NCI-H146 treated with DMSO at 0.1 percent for 48 hours (cell line): Measurements from ENCODE around the gene SPDYC.
A peak's percentile ranks its signal among the peaks of the same experiment; 100 is the strongest.
"Not testable (repeated sequence)": the region's sequence is repeated elsewhere in the genome, so short reads cannot be mapped to it uniquely, and the experiment has no call there.

Experiments
- DNase-seq: peaks from one replicate; lab custom pipeline; 2025; ENCODE audit not compliant: unreplicated experiment; lab: John Stamatoyannopoulos, UW

Gene SPDYC

DNA sequence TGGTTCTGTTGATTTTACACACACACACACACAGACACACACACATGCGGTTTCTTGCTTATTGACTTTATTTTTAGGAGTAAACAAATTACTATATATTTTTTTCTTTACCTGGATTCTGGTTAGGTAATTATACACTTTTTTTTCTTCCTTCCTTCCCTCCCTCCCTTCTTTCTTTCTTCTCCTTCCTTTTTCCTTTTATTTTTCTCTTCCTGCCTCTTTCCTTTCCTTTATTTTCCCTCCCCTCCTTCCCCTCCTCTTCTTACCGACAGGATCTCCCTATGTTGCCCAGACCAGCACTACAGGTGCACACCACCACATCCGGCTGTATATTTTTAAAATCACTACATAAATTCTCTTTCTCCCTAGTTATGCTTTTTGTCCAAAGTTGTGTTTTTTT, 3.1 kb upstream of the SPDYC start:
- DNase-seq, result no peak

DNA sequence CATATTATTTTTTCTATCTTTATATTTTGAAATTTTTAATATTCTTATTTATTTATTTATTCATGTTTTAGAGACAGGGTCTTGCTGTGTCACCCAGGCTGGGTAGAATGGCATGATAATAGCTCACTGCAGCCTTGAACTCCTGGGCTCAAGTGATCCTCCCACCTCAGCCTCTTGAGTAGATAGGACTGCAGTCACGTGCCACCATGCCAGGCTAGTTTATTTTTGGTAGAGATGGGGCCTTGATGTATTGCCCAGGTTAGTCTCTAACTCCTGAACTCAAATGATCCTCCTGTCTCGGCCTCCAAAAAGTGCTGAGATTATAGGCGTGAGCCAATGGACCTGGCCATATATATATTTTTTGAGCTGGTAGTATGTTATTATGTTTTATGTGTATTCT, 2.4 kb upstream of the SPDYC start:
- DNase-seq, result no peak

DNA sequence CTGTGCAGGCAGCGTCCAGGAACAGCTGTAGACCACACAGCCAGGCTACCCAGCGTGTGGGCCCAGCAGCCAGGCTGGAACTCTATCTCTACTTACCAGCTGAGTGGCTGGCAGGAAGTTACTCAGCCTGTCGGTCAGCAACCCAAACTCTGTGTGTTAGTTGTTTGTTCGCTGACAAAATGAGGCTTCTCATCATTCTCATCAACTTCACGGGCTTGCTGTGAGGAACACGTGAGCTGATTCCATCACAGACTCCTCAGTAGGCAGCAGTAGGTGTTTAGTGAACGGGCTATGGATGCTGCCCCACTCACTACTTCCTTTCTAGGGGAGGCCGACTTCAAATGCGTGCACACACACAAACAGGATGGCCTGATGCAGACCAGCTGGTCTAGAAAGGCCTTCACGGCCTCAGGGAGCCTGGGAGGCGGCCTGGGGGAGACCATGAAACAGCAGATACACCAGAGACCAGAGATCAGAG, 830 bp upstream of the SPDYC start:
- DNase-seq, result no peak

DNA sequence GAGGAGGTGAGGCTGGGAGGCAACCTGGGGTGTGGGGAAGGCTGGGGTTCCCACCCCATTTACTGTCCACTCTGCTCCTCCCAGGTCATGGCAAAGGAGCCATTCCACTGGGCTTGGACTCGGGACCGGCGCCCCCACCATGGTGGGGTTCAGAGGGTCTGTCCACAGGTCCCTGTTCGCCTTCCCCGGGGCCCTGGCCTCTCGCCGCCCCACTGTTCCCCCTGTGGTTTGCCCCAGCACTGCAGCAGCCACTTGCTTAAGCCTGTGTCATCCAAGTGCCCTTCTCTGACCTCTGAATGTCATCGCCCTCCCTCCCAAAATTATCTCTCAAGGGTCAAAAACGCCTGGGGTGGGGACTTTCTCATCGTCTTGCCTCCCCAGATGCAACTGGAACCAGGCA, 2.6 kb downstream of the SPDYC start:
- no peak for DNase-seq

DNA sequence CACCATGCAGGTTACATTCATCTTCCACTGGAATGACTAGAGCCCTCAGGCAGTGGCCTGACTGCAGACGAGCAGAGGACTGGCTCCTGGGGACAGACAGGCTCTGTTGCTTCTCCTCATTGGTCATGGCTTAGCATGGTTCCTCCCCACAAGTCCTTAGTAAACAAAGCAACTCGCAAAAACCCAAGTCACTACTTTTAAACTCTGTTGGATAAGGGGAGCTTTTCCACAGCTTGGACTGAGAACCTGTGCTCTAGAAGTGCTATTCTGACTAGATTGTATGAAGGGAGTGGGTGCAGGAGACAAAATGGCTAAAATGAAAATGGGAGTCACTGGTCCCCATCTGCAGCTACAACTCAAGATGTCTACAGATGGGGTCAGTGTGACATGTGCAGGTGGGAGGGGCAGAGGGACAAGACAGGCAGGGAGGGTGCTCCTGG, 4.6 kb downstream of the SPDYC start:
- DNase-seq, result not testable (repeated sequence)

DNA sequence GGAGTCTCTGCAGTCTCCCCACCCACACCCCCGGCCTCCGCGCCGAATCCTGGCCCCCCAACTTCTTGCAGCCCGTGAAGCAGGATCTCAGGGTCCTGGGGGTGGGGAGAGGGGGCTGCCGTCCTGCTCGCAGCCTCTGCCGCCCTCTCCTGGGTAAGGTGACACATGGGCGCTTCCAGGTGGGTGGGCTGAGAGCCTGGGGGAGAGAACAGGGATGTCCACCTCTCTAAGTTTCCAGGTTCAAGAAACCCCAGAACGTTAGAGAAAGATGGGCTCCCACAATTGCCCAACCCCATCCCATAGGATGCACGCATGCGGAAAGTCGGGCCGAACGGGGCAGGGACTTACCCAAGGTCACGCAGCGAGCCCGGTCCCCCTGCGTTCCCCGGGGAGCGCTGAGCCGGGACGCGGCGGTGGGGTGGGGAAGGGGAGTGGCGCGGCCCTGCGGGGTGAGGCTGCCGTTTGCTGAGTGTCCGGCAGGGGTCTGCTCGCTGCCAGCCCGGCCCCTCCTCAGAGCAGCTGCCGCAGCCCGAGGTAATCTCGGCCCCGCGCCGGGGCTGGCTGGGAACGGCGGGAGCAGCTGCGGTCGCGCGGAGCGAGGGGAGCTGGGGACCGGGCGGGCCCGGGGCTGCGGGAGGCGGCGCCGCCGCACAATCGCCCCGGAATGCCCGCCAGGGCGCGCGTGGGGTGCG, 11.0 kb downstream of the SPDYC start:
- DNase-seq, result peak; percentile 49

DNA sequence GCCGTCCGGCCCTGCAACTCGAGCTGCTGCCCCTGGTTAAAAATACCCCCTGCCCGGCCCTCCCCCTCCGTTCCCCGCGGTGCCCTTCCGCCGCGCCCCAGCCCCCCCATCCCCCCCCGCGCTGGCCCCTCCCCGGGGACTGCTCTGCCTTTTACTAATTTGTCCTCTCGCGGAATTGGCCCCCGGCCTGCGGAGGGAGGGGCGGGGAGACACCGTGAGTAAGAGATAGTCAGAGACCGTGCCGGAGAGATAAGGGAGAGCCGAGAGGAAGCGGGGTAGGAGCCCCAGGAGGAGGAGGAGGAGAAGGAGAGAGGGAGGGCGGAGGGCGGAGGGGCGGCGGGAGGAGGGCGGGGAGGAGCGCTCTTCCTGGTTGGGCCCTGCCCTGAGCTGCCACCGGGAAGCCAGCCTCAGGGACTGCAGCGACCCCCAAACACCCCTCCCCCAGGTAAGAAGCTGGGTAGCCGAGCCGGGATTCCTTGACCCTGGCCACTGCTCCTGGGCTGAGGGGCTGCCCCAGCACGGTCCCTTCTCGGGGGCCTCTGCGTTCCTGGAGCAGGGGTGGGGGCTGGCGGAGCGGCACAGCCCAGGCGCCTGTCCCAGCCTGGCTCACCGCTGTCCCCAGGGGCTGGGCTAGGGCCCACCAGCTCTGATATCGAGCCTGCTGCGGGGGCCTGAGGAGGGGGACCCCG, 11.7 kb downstream of the SPDYC start, which contains the start of gene CAPN1:
Gene CAPN1, plus strand, starts transcription at position 360 of the 689 bp plus-strand sequence. CDS start 774 bp downstream, outside the sequence.
- peak; percentile 65 for DNase-seq

DNA sequence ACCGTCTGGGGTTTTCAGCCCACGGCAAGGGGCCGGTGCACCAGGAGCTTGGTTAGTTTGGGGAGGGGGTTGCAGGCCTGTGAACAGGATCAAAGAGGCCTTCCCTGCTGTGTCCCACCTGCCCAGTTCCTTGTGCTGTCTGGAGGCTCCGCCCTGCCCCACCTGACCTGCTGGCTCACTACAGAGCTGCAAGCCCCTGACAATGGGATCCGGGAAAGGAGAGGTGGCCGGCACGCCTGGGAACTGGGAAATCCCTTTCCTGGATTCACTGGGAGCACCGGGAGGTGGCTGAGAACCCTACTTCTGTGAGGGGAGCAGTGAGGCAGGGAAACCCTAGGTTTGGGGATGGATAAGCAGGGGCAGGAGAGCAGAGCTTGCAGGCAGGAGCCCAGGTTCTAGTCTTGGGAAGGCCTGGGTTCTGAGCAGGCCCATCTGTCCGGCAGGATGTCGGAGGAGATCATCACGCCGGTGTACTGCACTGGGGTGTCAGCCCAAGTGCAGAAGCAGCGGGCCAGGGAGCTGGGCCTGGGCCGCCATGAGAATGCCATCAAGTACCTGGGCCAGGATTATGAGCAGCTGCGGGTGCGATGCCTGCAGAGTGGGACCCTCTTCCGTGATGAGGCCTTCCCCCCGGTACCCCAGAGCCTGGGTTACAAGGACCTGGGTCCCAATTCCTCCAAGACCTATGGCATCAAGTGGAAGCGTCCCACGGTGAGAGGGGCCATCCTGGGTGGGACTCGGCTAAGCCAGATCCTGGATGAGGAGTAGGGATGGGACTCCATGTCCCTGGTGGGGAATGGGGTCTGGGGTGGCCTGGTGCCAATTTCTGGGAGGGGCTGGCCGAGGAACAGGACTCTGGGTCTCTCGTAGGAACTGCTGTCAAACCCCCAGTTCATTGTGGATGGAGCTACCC, 12.5 kb downstream of the SPDYC start:
- peak; percentile 51 for DNase-seq

DNA sequence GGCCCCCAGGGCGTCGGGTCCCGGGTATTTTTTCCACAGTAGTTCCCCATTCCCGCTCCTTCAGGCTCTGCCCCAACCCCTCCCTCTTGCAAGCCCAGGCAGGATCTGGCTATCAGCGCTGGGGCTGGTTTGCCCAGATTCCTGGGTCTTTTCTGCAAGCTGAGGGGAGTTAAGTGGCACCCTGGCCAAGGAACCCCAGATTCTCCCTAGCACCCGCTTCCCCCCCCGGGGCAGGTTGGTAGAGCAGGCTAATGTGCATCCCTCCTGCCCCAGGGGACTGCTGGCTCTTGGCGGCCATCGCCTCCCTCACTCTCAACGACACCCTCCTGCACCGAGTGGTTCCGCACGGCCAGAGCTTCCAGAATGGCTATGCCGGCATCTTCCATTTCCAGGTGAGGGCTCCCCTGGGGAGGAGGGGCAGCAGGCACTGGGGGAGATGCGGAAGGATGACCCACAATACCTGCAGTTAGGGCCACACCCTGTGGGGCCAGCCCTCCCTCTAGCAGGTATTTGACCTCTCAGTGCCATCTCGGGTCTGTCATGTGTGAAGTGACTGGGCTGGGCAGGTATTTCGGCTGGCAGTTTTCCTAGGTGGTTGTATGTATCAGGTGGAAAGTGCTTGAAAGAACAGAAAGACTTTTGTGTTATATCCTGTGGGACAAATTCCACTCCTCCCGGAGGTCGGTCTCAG, 13.3 kb downstream of the SPDYC start:
- no peak for DNase-seq

DNA sequence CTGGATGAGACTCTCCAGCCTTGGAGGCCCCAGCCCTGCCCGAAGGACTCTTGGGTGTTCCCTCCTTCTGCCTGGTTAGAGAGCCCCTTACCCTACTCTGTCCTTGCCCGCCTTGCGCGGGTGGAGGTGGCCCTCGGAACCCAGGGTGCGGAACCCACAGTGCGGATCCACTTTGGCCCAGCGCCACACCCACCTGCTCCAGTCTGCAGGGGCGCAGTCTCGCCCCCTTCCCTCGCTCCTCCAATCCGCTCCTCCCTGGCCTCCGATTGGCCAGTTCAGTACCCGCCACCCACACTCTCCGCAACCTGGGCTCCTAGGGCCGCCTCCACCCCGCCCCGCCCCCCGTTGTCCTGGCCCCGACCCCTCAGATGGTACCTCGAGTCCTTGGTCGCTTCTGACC, 14.1 kb downstream of the SPDYC start:
- no peak for DNase-seq

DNA sequence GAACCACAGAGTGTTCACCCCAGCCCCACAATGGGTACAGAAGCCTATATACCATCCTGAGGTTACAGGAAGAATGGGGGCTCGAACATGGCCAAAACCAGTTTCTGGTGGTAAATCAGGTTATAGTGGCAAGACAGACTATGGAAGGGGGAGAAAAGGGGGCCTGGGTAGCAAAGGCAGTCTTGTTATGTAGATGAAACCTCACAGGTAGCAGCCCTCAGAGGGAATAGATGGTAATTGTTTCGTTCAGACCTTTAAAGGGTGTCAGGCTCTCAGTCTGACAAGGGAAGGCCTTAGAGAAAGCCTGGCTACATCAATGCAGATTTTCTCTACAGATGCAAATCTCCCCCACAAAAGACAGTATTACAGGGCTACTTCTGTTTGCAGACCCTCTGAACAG, 15.1 kb downstream of the SPDYC start:
- DNase-seq, result no peak

DNA sequence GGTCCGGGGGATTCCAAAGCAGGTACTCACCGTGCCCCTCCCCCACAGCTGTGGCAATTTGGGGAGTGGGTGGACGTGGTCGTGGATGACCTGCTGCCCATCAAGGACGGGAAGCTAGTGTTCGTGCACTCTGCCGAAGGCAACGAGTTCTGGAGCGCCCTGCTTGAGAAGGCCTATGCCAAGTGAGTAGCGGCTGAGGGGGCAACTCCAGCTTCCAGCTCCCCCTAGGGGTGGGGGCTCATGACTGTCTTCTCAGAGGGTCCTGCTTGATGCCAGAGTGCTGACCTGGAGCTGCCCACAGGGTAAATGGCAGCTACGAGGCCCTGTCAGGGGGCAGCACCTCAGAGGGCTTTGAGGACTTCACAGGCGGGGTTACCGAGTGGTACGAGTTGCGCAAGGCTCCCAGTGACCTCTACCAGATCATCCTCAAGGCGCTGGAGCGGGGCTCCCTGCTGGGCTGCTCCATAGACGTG, 15.9 kb downstream of the SPDYC start:
- no peak for DNase-seq

DNA sequence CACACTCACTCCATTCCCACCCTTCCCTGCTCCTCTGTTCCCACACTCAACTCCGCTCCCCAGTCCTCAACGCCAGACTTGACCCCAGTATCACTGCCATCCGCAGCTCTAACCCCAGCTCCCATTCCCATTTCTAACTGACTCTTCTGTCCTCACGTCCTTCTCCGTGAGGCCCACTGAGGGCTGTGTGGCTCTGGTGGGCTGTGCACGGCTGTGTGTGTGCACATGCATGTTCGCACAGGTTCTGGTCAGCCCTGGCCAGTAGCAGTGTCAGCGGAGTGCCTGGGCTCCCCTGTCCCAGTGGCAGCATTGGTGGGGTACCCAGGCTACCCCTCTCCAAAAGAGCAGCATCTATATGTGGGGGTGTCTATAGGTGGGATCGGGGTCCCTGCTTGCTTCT, 16.7 kb downstream of the SPDYC start:
- no peak for DNase-seq

DNA sequence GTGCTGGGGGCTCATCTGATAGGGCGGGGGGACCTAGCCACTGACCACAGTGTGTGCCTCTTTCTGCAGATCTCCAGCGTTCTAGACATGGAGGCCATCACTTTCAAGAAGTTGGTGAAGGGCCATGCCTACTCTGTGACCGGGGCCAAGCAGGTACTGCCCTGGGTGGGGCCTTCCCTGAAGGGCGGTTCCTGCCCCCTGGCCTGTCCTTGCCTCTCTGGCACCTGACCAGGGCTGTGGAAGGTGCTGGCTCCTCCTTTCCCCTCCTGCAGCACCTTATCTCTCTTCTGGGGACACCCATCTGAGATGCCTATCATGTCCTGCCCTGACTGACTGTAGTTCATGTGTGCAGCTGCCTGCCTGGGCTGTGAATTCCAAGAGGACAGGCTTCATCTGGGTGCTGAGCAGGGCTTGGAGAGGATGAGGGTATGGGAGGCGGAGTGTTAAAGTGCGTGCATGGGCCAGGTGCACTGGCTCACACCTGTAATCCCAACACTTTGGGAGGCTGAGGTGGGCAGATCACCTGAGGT, 17.2 kb downstream of the SPDYC start:
- DNase-seq, result no peak

DNA sequence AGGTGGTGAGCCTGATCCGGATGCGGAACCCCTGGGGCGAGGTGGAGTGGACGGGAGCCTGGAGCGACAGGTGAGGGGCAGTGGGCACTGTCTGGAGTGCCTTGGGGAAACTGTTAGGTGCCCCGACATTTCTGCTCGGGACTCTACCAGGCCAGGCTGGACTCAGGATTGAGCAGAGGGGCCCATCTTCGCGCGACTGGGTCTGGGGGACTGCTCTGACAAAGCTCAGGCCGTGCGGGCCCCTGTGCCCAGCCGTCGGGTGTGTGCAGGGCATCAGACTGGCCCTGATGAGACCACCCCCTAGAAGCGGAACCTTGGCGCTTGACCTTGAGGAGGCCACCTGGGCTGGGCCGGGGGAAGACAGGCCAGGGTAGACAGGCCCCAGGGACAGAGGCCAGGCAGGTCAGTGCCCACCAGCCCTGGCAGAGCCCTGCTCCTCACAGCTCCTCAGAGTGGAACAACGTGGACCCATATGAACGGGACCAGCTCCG, 18.0 kb downstream of the SPDYC start:
- DNase-seq, result no peak

DNA sequence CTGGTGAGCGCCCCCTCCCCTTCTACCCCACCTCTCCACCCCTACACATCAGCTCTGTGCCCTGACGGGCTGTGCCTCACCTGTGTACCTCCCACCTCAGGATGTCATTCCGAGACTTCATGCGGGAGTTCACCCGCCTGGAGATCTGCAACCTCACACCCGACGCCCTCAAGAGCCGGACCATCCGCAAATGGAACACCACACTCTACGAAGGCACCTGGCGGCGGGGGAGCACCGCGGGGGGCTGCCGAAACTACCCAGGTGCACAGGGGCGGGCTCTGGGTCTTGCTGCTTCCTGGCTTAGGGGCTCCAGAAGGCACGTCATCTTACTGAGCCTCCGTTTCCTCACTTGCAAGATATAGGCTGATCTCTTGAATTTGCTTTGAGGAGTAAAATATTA, 18.5 kb downstream of the SPDYC start:
- no peak for DNase-seq

DNA sequence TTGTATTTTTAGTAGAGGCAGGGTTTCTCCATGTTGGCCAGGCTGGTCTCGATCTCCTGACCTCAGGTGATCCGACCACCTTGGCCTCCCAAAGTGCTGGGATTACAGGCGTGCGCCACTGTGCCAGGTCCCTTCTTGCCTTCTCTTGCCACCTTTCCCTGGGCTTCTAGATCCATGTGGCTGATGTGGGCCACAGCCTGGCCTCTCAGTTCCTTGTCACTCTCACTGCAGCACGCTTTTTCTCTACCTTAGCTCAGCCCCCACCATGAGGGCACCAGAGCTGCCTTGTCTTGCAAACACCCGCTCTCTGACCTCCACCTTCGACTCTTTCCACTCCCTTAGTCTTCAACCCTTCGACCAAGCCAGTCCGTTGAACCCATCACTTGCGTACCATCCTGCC, 19.2 kb downstream of the SPDYC start:
- DNase-seq, result no peak

DNA sequence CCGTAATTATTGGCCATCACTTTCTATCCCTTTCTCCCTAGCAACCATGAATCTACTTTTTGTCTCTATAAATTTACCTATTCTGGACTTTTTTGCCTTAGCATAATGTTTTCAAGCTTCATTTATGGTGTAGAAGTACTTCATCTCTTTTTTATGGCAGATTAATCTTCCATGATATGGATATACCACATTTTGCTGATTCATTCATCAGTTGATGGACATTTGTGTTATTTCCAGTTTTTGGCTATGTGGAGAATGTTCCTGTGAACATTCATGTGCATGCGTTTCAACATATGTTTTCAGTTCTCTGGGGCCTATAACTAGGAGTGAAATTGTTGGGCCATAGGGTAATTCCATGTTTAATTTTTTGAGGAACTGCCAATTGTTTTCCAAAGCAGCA, 24.5 kb downstream of the SPDYC start:
- DNase-seq, result no peak

DNA sequence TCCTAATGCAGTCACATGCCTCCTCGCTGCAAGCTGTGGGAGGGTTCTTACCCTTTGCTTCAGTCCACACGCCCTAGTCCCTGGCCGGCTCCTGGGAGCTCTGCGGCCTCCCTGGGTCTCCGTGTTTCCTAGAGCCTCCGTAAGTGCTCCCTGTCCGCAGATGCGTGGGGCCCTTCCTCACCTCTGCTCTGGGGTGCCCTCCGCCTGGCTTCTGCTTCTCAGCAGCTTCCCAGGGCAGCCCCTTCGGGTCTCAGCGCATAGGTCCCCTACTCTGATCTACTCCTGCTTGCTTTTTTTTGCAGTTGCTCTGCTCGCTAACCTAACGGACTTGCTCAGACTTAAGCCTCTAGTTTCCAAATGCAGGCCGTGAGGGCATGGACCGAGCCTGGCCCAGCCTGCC, 34.1 kb downstream of the SPDYC start:
- no peak for DNase-seq
